Stimulated activated naive B cell treated with anti-CD40 and anti-IgM and Interleukin-4, amounts not matched to agents 10 μg/mL and 1 μg/mL and 100 μg/mL, for 72 hours (primary cell): ENCODE results near the gene METTL24.
"Not testable (repeated sequence)": the region's sequence is repeated elsewhere in the genome, so short reads cannot be mapped to it uniquely, and the experiment has no call there.

Source experiments
- ATAC-seq, 2 donors: fragments of 150-1000 bp; cut with Tn5 transposase; replicated peaks; 2 replicates each; pipeline ENCODE4 v1.10.0; 2021; ENCODE audit warnings: moderate library complexity in 1 of 2
- DNase-seq: peaks from one replicate; pipeline ENCODE4 v3.0.0; 2021
- H3K27ac Mint-ChIP-seq: one replicate; pipeline ENCODE4 v1.8.0; 2022; ENCODE audit warnings: mild to moderate bottlenecking, mixed read lengths
- H3K27me3 Mint-ChIP-seq, 2 donors: one replicate each; pipeline ENCODE4 v1.8.0; 2022; ENCODE audit warnings: mixed read lengths in 2 of 2
- H3K36me3 Mint-ChIP-seq, 2 donors: one replicate each; pipeline ENCODE4 v1.8.0; 2022; ENCODE audit warnings: mixed read lengths in 2 of 2, mild to moderate bottlenecking in 1 of 2
- H3K4me1 Mint-ChIP-seq, 2 donors: one replicate each; pipeline ENCODE4 v1.8.0; 2022; ENCODE audit warnings: mixed read lengths in 2 of 2, mild to moderate bottlenecking in 1 of 2
- H3K4me3 Mint-ChIP-seq, 2 donors: one replicate each; pipeline ENCODE4 v1.8.0; 2022; ENCODE audit warnings: mild to moderate bottlenecking in 2 of 2, mixed read lengths in 2 of 2, moderate library complexity in 1 of 2
- H3K9me3 Mint-ChIP-seq, 2 donors: one replicate each; pipeline ENCODE4 v1.8.0; 2022; ENCODE audit warnings: mixed read lengths in 2 of 2, mild to moderate bottlenecking in 1 of 2

The METTL24 gene

GRCh38 chr6:110269623-110270022, 88.5 kb downstream of the METTL24 start:
- Mint-ChIP-seq H3K27ac (no peak overlapping the region), H3K4me1 (no peaks in the 10 kb centered on the region), H3K36me3 (no peaks in the 10 kb centered on the region), H3K27me3 (peaks cover 0 to 12% of the 10 kb centered on the region in 2 donors), H3K4me3 (no peak overlapping the region), H3K9me3 (peaks cover 4 to 5% of the 10 kb centered on the region in 2 donors)
- no peak for ATAC-seq
- DNase-seq = no peak

GRCh38 chr6:110266996-110267395, 91.2 kb downstream of the METTL24 start:
- Mint-ChIP-seq H3K4me1 (no peaks in the 10 kb centered on the region), H3K27me3 (peaks cover 0 to under 1% of the 10 kb centered on the region in 2 donors), H3K4me3 (no peak overlapping the region), H3K27ac (no peak overlapping the region), H3K9me3 (peaks cover 5% of the 10 kb centered on the region in 2 donors), H3K36me3 (no peaks in the 10 kb centered on the region)
- ATAC-seq (no peak), DNase-seq (no peak)

GRCh38 chr6:110265273-110265672, 92.9 kb downstream of the METTL24 start:
- H3K9me3 Mint-ChIP-seq = peaks cover 11 to 14% of the 10 kb centered on the region in 2 donors
- H3K27me3 Mint-ChIP-seq = no peaks in the 10 kb centered on the region
- ATAC-seq (no peak), DNase-seq (no peak)
- H3K4me1 Mint-ChIP-seq = no peaks in the 10 kb centered on the region
- H3K27ac Mint-ChIP-seq = no peak overlapping the region
- no peaks in the 10 kb centered on the region for H3K36me3 Mint-ChIP-seq
- no peak overlapping the region for H3K4me3 Mint-ChIP-seq

- Mint-ChIP-seq H3K27ac (no peak overlapping the region), H3K27me3 (peaks cover 5 to 16% of the 10 kb centered on the region in 2 donors), H3K4me3 (no peak overlapping the region), H3K9me3 (peaks cover 0 to 12% of the 10 kb centered on the region in 2 donors), H3K36me3 (peaks cover 0 to 6% of the 10 kb centered on the region in 2 donors), H3K4me1 (no peaks in the 10 kb centered on the region)
- ATAC-seq (no peak), DNase-seq (no peak)
These were observed 101.8 kb downstream of the METTL24 start for GRCh38 chr6:110256366-110256765.

- H3K27ac Mint-ChIP-seq = no peak overlapping the region
- peaks cover 0 to 9% of the 10 kb centered on the region in 2 donors for H3K36me3 Mint-ChIP-seq
- no peaks in the 10 kb centered on the region for H3K4me1 Mint-ChIP-seq
- peaks cover 5 to 16% of the 10 kb centered on the region in 2 donors for H3K27me3 Mint-ChIP-seq
- ATAC-seq = no peak
- H3K9me3 Mint-ChIP-seq = peaks cover 3 to 8% of the 10 kb centered on the region in 2 donors
- DNase-seq = no peak
- H3K4me3 Mint-ChIP-seq = no peak overlapping the region
These were observed 102.9 kb downstream of the METTL24 start for GRCh38 chr6:110255211-110255750.

- Mint-ChIP-seq H3K9me3 (peaks cover 2 to 3% of the 10 kb centered on the region in 2 donors), H3K27me3 (peaks cover 0 to 5% of the 10 kb centered on the region in 2 donors), H3K4me1 (no peaks in the 10 kb centered on the region), H3K36me3 (peaks cover 6 to 13% of the 10 kb centered on the region in 2 donors), H3K27ac (no peak overlapping the region), H3K4me3 (no peak overlapping the region)
- ATAC-seq = no peak
- no peak for DNase-seq
These were observed 107.3 kb downstream of the METTL24 start for GRCh38 chr6:110250838-110251237.

GRCh38 chr6:110250058-110250457, 108.1 kb downstream of the METTL24 start:
- H3K4me1 Mint-ChIP-seq = no peaks in the 10 kb centered on the region
- no peak for ATAC-seq
- H3K4me3 Mint-ChIP-seq = no peak overlapping the region
- no peak for DNase-seq
- peaks cover 2 to 3% of the 10 kb centered on the region in 2 donors for H3K9me3 Mint-ChIP-seq
- H3K27me3 Mint-ChIP-seq = no peaks in the 10 kb centered on the region
- no peak overlapping the region for H3K27ac Mint-ChIP-seq
- H3K36me3 Mint-ChIP-seq = peaks cover 6 to 13% of the 10 kb centered on the region in 2 donors

- Mint-ChIP-seq H3K27ac (no peak overlapping the region), H3K27me3 (no peaks in the 10 kb centered on the region), H3K4me1 (no peaks in the 10 kb centered on the region), H3K36me3 (peaks cover 13 to 34% of the 10 kb centered on the region in 2 donors), H3K4me3 (no peak overlapping the region), H3K9me3 (peaks cover 0 to 6% of the 10 kb centered on the region in 2 donors)
- no peak for ATAC-seq
- DNase-seq = no peak
These were observed 111.1 kb downstream of the METTL24 start for GRCh38 chr6:110246900-110247546.

GRCh38 chr6:110246378-110246777, 111.8 kb downstream of the METTL24 start:
- H3K27ac Mint-ChIP-seq = no peak overlapping the region
- ATAC-seq = no peak
- DNase-seq = no peak
- no peak overlapping the region for H3K4me3 Mint-ChIP-seq
- no peaks in the 10 kb centered on the region for H3K4me1 Mint-ChIP-seq
- peaks cover 13 to 34% of the 10 kb centered on the region in 2 donors for H3K36me3 Mint-ChIP-seq
- peaks cover 0 to 6% of the 10 kb centered on the region in 2 donors for H3K9me3 Mint-ChIP-seq
- no peaks in the 10 kb centered on the region for H3K27me3 Mint-ChIP-seq

GRCh38 chr6:110244621-110245020, 113.5 kb downstream of the METTL24 start:
- peaks cover 17 to 30% of the 10 kb centered on the region in 2 donors for H3K36me3 Mint-ChIP-seq
- not testable (repeated sequence) for H3K9me3 Mint-ChIP-seq, H3K4me3 Mint-ChIP-seq, ATAC-seq, H3K27me3 Mint-ChIP-seq, H3K27ac Mint-ChIP-seq, DNase-seq, H3K4me1 Mint-ChIP-seq

- H3K36me3 Mint-ChIP-seq = peaks cover 19 to 40% of the 10 kb centered on the region in 2 donors
- no peaks in the 10 kb centered on the region for H3K27me3 Mint-ChIP-seq
- H3K9me3 Mint-ChIP-seq = peaks cover 0 to 4% of the 10 kb centered on the region in 2 donors
- no peak overlapping the region for H3K4me3 Mint-ChIP-seq
- no peak for DNase-seq
- ATAC-seq = no peak
- no peak overlapping the region for H3K27ac Mint-ChIP-seq
- H3K4me1 Mint-ChIP-seq = peaks cover 0 to 2% of the 10 kb centered on the region in 2 donors
These were observed 118.4 kb downstream of the METTL24 start for GRCh38 chr6:110239526-110240274.

GRCh38 chr6:110236007-110236406, 122.1 kb downstream of the METTL24 start:
- not testable (repeated sequence) for H3K27ac Mint-ChIP-seq, H3K4me1 Mint-ChIP-seq, DNase-seq, H3K27me3 Mint-ChIP-seq, ATAC-seq, H3K9me3 Mint-ChIP-seq, H3K4me3 Mint-ChIP-seq
- peaks cover 16 to 26% of the 10 kb centered on the region in 2 donors for H3K36me3 Mint-ChIP-seq

GRCh38 chr6:110233770-110234374, 124.3 kb downstream of the METTL24 start:
- H3K27ac Mint-ChIP-seq = peak overlapping the region; percentile 47
- ATAC-seq (peak; percentile 79 to 86), DNase-seq (no peak)
- H3K36me3 Mint-ChIP-seq = peaks cover 12 to 26% of the 10 kb centered on the region in 2 donors
- H3K4me1 Mint-ChIP-seq = peaks cover 2 to 7% of the 10 kb centered on the region in 2 donors
- H3K9me3 Mint-ChIP-seq = no peaks in the 10 kb centered on the region
- H3K27me3 Mint-ChIP-seq = no peaks in the 10 kb centered on the region
- no peak overlapping the region for H3K4me3 Mint-ChIP-seq

GRCh38 chr6:110232450-110232849, 125.7 kb downstream of the METTL24 start:
- H3K4me3 Mint-ChIP-seq = no peak overlapping the region
- H3K4me1 Mint-ChIP-seq = peaks cover 2 to 7% of the 10 kb centered on the region in 2 donors
- DNase-seq (no peak), ATAC-seq (no peak)
- H3K27ac Mint-ChIP-seq = no peak overlapping the region
- H3K9me3 Mint-ChIP-seq = no peaks in the 10 kb centered on the region
- H3K36me3 Mint-ChIP-seq = peaks cover 12 to 21% of the 10 kb centered on the region in 2 donors
- no peaks in the 10 kb centered on the region for H3K27me3 Mint-ChIP-seq
